MG63 (cell line): ENCODE measurements around the gene PPM1E. TPM values are rescaled to one million over a fixed set of nuclear protein-coding genes. Genes with fewer than 3 reads are reported as not detected.
"Not testable (repeated sequence)": the region's sequence is repeated elsewhere in the genome, so short reads cannot be mapped to it uniquely, and the experiment has no call there.

Experiments used
- DNase-seq: peaks from one replicate; pipeline ENCODE4 v3.0.0-alpha.2; 2020
- H3K27me3 ChIP-seq: fragments of 250-450 bp; sonication (Bioruptor Pico); 2 replicates; pipeline ENCODE4 v1.5.1; 2020; ENCODE audit warnings: mild to moderate bottlenecking, moderate library complexity
- H3K36me3 ChIP-seq: fragments of 250-450 bp; sonication (Bioruptor Pico); 2 replicates; pipeline ENCODE4 v1.5.1; 2020; ENCODE audit warnings: mild to moderate bottlenecking, moderate library complexity
- H3K4me3 ChIP-seq: fragments of 250-450 bp; sonication (Bioruptor Pico); 2 replicates; pipeline ENCODE4 v1.5.1; 2020; ENCODE audit warnings: mild to moderate bottlenecking, moderate library complexity
- H3K9me3 ChIP-seq: fragments of 250-450 bp; sonication (Bioruptor Pico); 2 replicates; pipeline ENCODE4 v1.5.1; 2020; ENCODE audit warnings: mild to moderate bottlenecking, moderate library complexity
- total RNA-seq: library from RNA; depleted of rRNA; stranded (reverse); fragments of >200 nt; shearing (Covaris generic); gene quantifications from 2 replicates; pipeline ENCODE4 v1.2.3, GENCODE V29; 2014; ENCODE audit warnings: low replicate concordance

The PPM1E gene
- total RNA-seq, 1 experiment from 2014 or later = 0.76 TPM

GRCh38 chr17:58886514-58886913 lies 130.9 kb downstream of the PPM1E start:
- DNase-seq = no peak
- Histone ChIP-seq H3K9me3 (no peaks in the 10 kb centered on the region), H3K27me3 (peaks cover 6% of the 10 kb centered on the region; the same call in 1 of the 2 replicates), H3K36me3 (no peaks in the 10 kb centered on the region), H3K4me3 (no peak overlapping the region)

DNA sequence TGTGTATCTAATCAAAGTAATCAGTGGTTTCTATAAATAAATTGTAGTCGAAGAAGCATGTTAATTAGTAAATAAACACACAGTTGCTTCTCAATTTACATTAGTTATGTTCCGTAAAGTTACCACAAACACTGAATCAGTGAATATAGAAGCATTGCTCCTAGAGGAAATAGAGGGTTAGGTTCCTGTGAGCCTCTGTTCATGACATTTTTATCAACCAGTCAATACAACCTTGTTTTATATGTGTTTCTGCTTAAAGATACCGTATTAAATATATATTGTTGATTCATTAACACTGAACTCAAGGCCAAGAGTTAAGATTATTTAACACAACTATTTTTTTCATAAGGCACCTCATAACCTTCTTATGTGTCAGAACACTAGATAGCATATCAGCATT lies 134.3 kb downstream of the PPM1E start:
- no peak for DNase-seq
- Histone ChIP-seq H3K9me3 (no peaks in the 10 kb centered on the region), H3K4me3 (no peak overlapping the region), H3K27me3 (peaks cover 6% of the 10 kb centered on the region; the same call in 1 of the 2 replicates), H3K36me3 (no peaks in the 10 kb centered on the region)

GRCh38 chr17:58899191-58899590 lies 143.5 kb downstream of the PPM1E start:
- no peak overlapping the region for H3K4me3 ChIP-seq
- no peak for DNase-seq
- H3K27me3 ChIP-seq = no peaks in the 10 kb centered on the region; the same call in 1 of the 2 replicates
- H3K9me3 ChIP-seq = no peaks in the 10 kb centered on the region
- H3K36me3 ChIP-seq = no peaks in the 10 kb centered on the region

DNA sequence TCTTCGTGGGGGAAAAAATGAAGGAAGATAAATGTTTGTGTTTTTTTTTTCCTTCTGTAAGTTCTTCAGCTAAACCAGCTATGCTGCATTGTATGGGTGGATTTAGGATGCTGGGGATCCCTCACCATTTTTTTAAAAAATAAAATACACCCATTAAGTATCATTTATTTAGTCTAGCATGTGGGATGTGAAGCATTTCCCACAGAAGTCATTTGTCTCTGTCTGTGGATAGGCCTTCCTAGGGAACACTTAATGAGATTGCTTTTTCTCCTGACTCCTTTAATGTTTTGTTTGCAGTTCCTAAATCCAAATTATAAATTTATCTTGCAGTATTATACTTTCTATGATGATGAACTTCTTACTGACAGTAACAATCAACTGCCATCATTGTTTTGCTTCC lies 146.7 kb downstream of the PPM1E start:
- no peaks in the 10 kb centered on the region for H3K36me3 ChIP-seq
- no peak overlapping the region for H3K4me3 ChIP-seq
- no peak for DNase-seq
- peaks cover 6% of the 10 kb centered on the region for H3K9me3 ChIP-seq
- H3K27me3 ChIP-seq = no peaks in the 10 kb centered on the region; the same call in 1 of the 2 replicates

GRCh38 chr17:58911741-58912343 lies 156.2 kb downstream of the PPM1E start:
- DNase-seq = no peak
- Histone ChIP-seq H3K36me3 (no peaks in the 10 kb centered on the region), H3K4me3 (no peak overlapping the region), H3K9me3 (peaks cover 10% of the 10 kb centered on the region), H3K27me3 (no peaks in the 10 kb centered on the region)

DNA sequence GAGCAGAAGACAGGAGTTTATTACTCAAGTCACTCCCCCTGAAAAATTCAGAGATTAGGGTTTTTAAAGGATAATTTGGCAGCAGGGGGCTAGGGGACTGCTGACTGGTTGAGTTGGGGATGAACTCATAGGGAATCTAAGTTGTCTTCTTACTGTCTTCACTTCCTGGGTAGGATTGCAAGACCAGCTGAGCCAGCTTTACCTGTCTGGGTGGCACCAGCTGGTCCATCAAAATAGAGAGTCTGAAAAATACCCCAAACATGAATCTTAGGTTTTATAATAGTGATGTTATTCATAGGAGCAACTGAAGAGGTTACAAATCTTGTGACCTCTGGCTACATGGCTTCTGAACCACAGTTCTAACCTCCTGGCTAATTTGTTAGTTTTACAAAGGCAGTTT lies 157.9 kb downstream of the PPM1E start:
- no peak for DNase-seq
- Histone ChIP-seq H3K9me3 (peaks cover 10% of the 10 kb centered on the region), H3K36me3 (no peaks in the 10 kb centered on the region), H3K27me3 (no peaks in the 10 kb centered on the region), H3K4me3 (no peak overlapping the region)

GRCh38 chr17:58913971-58914769 lies 158.5 kb downstream of the PPM1E start:
- Histone ChIP-seq H3K4me3 (no peak overlapping the region), H3K36me3 (no peaks in the 10 kb centered on the region), H3K27me3 (no peaks in the 10 kb centered on the region), H3K9me3 (peaks cover 10% of the 10 kb centered on the region)
- no peak for DNase-seq

- peaks cover 4% of the 10 kb centered on the region; the same call in 1 of the 2 replicates for H3K9me3 ChIP-seq
- no peaks in the 10 kb centered on the region for H3K27me3 ChIP-seq
- no peaks in the 10 kb centered on the region for H3K36me3 ChIP-seq
- no peak for DNase-seq
- no peak overlapping the region for H3K4me3 ChIP-seq
Measured at GRCh38 chr17:58917228-58917627, 161.6 kb downstream of the PPM1E start.

DNA sequence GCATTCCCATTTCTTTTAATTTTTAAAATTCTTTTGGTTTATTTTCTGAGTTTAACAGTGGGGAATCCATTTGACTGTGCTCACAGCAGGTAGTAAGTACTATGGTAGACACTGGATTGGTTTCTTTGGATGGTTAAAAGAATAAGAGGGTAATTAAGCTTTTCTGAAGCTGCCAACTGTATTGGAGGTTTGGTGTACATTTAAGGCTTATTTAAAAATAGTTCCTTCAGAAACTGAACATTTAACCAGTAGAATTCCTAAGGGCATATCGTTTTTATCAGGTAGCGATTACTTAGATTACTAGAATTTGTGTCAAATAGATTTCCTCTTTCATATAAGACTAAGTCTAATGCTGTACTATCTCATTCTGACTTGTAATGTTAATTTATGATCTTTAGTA lies 162.4 kb downstream of the PPM1E start:
- H3K4me3 ChIP-seq = no peak overlapping the region
- no peak for DNase-seq
- H3K9me3 ChIP-seq = no peaks in the 10 kb centered on the region
- no peaks in the 10 kb centered on the region for H3K27me3 ChIP-seq
- no peaks in the 10 kb centered on the region for H3K36me3 ChIP-seq

- DNase-seq = no peak
- Histone ChIP-seq H3K4me3 (no peak overlapping the region), H3K27me3 (no peaks in the 10 kb centered on the region), H3K36me3 (no peaks in the 10 kb centered on the region), H3K9me3 (no peaks in the 10 kb centered on the region)
Measured at GRCh38 chr17:58918884-58919283, 163.2 kb downstream of the PPM1E start.

- Histone ChIP-seq H3K9me3 (no peaks in the 10 kb centered on the region), H3K4me3 (no peak overlapping the region), H3K36me3 (no peaks in the 10 kb centered on the region), H3K27me3 (no peaks in the 10 kb centered on the region)
- DNase-seq = no peak
Measured at GRCh38 chr17:58920773-58921172, 165.1 kb downstream of the PPM1E start.

GRCh38 chr17:58932956-58933355 lies 177.3 kb downstream of the PPM1E start:
- Histone ChIP-seq H3K9me3 (no peaks in the 10 kb centered on the region), H3K27me3 (no peaks in the 10 kb centered on the region; the same call in 1 of the 2 replicates), H3K36me3 (no peaks in the 10 kb centered on the region), H3K4me3 (no peak overlapping the region)
- no peak for DNase-seq

DNA sequence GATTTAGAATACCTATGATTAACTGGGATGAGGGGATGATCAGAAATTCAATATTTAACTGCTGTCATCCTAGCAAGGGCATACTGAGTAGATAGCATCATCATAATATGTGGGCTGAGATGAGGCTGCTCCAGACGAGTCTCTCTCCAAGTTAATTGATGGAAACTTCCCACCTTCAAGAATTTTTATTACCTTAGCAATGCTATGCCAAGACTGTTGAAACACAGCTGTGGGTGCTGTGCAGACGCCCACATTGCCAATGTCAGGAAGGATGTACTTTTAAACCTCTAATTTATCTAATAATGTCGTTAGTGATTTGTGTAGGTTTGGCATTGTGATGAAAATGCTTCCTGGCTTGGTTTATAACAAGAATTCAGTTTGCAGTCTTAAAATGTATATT lies 180.6 kb downstream of the PPM1E start:
- no peaks in the 10 kb centered on the region for H3K36me3 ChIP-seq
- DNase-seq = no peak
- no peak overlapping the region for H3K4me3 ChIP-seq
- no peaks in the 10 kb centered on the region for H3K9me3 ChIP-seq
- H3K27me3 ChIP-seq = 0 out of 2 replicates have a peak, but pooled peaks cover 5% of the 10 kb centered on the region

- Histone ChIP-seq H3K27me3 (0 out of 2 replicates have a peak, but pooled peaks cover 4% of the 10 kb centered on the region), H3K4me3 (no peak overlapping the region), H3K9me3 (peaks cover 7% of the 10 kb centered on the region), H3K36me3 (no peaks in the 10 kb centered on the region)
- DNase-seq = no peak
Measured at GRCh38 chr17:58944166-58944565, 188.5 kb downstream of the PPM1E start.

DNA sequence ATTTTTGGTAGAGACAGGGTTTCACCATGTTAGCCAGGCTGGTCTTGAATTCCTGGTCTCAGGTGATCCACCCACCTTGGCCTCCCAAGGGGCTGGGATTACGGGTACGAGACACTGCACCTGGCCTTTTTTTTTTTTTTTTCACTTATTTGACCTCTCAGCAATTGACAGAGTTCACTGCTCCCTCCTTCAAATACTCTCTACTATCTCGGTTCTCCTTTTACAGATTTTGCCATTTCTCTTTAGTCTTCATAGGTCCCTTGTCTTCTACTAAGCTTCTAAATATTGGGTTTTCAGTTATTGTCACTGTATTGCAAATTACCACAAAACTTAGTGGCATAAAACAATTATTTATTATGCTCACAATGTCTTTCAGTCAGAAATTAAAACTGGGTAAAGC lies 191.8 kb downstream of the PPM1E start:
- no peak for DNase-seq
- H3K9me3 ChIP-seq = peaks cover 27% of the 10 kb centered on the region
- H3K36me3 ChIP-seq = no peaks in the 10 kb centered on the region
- no peak overlapping the region for H3K4me3 ChIP-seq
- H3K27me3 ChIP-seq = no peaks in the 10 kb centered on the region

- no peak for DNase-seq
- H3K27me3 ChIP-seq = no peaks in the 10 kb centered on the region
- H3K36me3 ChIP-seq = no peaks in the 10 kb centered on the region
- peaks cover 30% of the 10 kb centered on the region for H3K9me3 ChIP-seq
- no peak overlapping the region for H3K4me3 ChIP-seq
Measured at GRCh38 chr17:58947824-58948223, 192.2 kb downstream of the PPM1E start.

DNA sequence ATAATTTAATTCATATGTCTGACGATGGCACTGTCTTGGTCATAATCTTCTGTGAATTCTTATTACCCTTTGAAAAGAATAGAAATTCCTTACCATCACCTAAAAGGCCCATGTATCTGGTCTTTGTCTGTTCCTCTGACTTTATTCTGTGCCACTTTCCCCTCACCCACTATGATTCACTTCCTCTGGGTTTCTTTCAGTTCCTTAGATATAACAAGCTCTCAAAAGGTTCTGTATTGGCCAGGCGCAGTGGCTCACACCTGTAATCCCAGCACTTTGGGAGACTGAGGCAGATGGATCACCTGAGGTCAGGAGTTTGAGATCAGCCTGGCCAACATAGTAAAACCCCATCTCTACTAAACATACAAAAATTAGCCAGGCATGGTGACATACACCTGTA lies 198.7 kb downstream of the PPM1E start:
- DNase-seq, H3K36me3 ChIP-seq: not testable (repeated sequence)
- H3K9me3 ChIP-seq = peaks cover 26% of the 10 kb centered on the region

More for the DNA sequence above, 198.7 kb downstream of the PPM1E start:
- H3K27me3 ChIP-seq, H3K4me3 ChIP-seq: not testable (repeated sequence)
